ENCODE results near the gene PCNX2. TPM values are rescaled to one million over a fixed set of nuclear protein-coding genes. Genes with fewer than 3 reads are reported as not detected.

Gene PCNX2
- total and polyA plus RNA-seq, 2 of the 8 experiments (the other 6 are each of a cell fraction or from before 2014, with no cell fraction given), result 46.1 to 57.6 TPM

- TF ChIP-seq MAX (IDR thresholded peaks at IDR 0.05), result no peak
- no peak for TF ChIP-seq BACH1 (IDR thresholded peaks at IDR 0.05; ENCODE audit: low read length)
Measured at GRCh38 chr1:233188061-233188460, 107.5 kb downstream of the PCNX2 start (continued).
